ENCODE measurements around the gene TMEM42.

TMEM42 gene

DNA sequence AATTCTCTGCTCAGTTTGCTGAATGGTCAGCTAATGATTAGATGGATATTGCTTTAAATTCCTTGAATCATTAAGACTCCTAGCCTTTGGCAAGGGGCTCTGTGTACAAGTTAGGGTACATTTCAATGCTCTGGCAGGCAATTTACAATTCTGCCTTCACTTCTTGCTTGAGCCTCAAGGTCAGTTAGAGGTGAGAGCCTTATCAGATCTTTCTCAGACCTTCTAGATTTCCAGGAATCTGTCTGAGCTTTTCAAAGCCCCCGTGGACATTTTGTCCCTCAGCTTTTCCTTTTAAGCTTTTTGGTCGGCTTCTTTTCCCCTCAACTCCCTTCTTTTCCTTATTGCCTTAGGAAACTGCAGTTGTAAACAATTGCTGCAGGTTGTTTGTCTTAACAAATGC, 47.4 kb downstream of the TMEM42 start:
- H3K4me3 ChIP-seq (ENCODE audit: low read depth, low read length), result no peak overlapping the region
- TF ChIP-seq, protein P1, sequence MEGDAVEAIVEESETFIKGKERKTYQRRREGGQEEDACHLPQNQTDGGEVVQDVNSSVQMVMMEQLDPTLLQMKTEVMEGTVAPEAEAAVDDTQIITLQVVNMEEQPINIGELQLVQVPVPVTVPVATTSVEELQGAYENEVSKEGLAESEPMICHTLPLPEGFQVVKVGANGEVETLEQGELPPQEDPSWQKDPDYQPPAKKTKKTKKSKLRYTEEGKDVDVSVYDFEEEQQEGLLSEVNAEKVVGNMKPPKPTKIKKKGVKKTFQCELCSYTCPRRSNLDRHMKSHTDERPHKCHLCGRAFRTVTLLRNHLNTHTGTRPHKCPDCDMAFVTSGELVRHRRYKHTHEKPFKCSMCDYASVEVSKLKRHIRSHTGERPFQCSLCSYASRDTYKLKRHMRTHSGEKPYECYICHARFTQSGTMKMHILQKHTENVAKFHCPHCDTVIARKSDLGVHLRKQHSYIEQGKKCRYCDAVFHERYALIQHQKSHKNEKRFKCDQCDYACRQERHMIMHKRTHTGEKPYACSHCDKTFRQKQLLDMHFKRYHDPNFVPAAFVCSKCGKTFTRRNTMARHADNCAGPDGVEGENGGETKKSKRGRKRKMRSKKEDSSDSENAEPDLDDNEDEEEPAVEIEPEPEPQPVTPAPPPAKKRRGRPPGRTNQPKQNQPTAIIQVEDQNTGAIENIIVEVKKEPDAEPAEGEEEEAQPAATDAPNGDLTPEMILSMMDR (IDR thresholded peaks at IDR 0.05; ENCODE audit: borderline replicate concordance, insufficient read depth, low read depth, low read length), result no peak

- TF ChIP-seq, protein P1 (IDR thresholded peaks at IDR 0.05; ENCODE audit: borderline replicate concordance, insufficient read depth, low read depth, low read length), result no peak
- H3K4me3 ChIP-seq (ENCODE audit: low read depth, low read length), result no peak overlapping the region
Measured at GRCh38 chr3:44910693-44911092, 49.0 kb downstream of the TMEM42 start.

GRCh38 chr3:44913868-44914468, 52.3 kb downstream of the TMEM42 start:
- no peak overlapping the region for H3K4me3 ChIP-seq (ENCODE audit: low read depth, low read length)
- TF ChIP-seq, protein P1 (IDR thresholded peaks at IDR 0.05; ENCODE audit: borderline replicate concordance, insufficient read depth, low read depth, low read length), result peak; percentile 86

DNA sequence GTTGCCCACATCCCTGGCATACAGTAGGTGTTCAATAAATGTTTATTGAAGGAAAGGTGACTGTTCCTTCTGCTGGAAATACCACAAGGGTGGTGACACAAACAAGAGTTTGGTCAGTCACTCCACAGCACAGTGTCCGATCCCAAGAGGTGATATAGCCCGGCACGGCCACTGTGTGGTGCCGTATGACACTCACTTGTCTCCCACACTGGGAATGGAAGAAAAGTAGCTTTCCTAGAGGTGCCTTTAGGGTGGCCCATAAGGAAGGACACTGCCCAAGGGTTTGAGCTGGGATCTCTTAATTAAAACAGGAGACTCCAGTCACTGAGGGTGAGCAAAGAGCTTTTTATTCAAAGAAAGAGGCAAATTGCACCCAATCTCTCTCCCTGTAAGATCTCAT, 53.2 kb downstream of the TMEM42 start:
- no peak overlapping the region for H3K4me3 ChIP-seq (ENCODE audit: low read depth, low read length)
- TF ChIP-seq, protein P1 (IDR thresholded peaks at IDR 0.05; ENCODE audit: borderline replicate concordance, insufficient read depth, low read depth, low read length), result peak; percentile 37; the same call in 1 of the 2 replicates
